ENCODE data around the gene CLASP2.

CLASP2 gene

GRCh38 chr3:33724256-33724655 lies 6.2 kb upstream of the CLASP2 start:
- TF ChIP-seq, protein P1, sequence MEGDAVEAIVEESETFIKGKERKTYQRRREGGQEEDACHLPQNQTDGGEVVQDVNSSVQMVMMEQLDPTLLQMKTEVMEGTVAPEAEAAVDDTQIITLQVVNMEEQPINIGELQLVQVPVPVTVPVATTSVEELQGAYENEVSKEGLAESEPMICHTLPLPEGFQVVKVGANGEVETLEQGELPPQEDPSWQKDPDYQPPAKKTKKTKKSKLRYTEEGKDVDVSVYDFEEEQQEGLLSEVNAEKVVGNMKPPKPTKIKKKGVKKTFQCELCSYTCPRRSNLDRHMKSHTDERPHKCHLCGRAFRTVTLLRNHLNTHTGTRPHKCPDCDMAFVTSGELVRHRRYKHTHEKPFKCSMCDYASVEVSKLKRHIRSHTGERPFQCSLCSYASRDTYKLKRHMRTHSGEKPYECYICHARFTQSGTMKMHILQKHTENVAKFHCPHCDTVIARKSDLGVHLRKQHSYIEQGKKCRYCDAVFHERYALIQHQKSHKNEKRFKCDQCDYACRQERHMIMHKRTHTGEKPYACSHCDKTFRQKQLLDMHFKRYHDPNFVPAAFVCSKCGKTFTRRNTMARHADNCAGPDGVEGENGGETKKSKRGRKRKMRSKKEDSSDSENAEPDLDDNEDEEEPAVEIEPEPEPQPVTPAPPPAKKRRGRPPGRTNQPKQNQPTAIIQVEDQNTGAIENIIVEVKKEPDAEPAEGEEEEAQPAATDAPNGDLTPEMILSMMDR (IDR thresholded peaks at IDR 0.05; ENCODE audit: low read depth, low read length): no peak
- Histone ChIP-seq H3K9me3 (no peaks in the 10 kb centered on the region), H3K36me3 (no peaks in the 10 kb centered on the region), H3K4me3 (ENCODE audit: low read depth, low read length) (no peak overlapping the region), H3K27me3 (no peaks in the 10 kb centered on the region), H3K4me1 (no peaks in the 10 kb centered on the region)
- no peak for DNase-seq

DNA sequence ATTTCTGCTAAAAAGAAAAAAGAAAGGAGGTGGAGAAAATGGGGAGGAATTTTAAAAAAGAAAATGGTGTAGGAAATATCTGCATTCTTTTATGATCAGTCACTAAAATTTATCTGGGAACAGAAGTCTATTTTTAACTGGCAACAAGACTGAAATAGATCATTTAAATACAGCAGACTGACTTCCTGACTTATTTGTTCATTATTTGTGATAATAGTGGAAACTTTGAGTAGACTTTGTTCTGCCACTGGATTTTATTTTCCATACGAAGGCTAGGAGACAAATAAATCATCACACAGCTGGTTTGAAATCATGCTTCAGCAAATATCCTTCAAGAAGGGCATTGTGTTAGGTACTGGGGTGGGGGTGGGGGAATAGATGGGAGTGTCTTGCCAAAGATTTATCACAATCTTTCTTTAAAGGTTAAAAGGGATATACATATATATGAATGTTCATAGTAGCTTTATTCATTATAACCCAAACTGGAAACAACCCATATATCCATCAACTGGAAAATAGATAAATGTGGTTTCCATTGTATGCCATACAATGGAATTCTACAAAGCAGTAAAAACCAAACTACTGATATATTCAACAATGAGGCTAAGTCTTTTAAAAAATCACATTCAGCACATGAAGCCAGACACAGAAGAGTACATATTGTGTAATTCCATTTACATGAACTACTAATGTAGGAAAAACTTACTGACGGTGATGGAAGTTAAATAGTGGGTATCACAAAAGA lies 4.7 kb upstream of the CLASP2 start:
- TF ChIP-seq, protein P1 (IDR thresholded peaks at IDR 0.05; ENCODE audit: low read depth, low read length): no peak
- Histone ChIP-seq H3K9me3 (no peaks in the 10 kb centered on the region), H3K4me1 (no peaks in the 10 kb centered on the region), H3K4me3 (ENCODE audit: low read depth, low read length) (no peak overlapping the region), H3K36me3 (no peaks in the 10 kb centered on the region), H3K27me3 (no peaks in the 10 kb centered on the region)
- no peak for DNase-seq

DNA sequence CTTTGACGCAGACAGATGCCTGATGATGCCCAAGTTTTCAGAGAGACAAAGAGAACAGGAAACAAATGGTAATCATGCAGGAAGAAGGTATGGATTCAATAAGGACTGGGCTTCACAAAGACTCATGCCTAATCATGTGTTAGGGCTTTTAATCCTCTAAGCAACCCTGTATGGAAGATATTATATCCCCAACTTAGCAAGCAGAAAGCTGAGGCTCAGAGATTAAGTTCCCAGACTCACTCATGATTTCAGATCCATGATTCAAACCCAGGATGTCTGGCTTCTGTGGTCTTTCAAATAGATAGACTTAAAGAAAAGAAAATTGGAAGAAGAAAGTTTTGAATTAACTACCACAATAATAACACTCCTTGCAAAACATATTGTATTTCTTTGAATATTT lies 4.1 kb upstream of the CLASP2 start:
- Histone ChIP-seq H3K4me3 (ENCODE audit: low read depth, low read length) (no peak overlapping the region), H3K27me3 (no peaks in the 10 kb centered on the region), H3K9me3 (no peaks in the 10 kb centered on the region), H3K36me3 (no peaks in the 10 kb centered on the region), H3K4me1 (no peaks in the 10 kb centered on the region)
- TF ChIP-seq, protein P1 (IDR thresholded peaks at IDR 0.05; ENCODE audit: low read depth, low read length): no peak
- no peak for DNase-seq

DNA sequence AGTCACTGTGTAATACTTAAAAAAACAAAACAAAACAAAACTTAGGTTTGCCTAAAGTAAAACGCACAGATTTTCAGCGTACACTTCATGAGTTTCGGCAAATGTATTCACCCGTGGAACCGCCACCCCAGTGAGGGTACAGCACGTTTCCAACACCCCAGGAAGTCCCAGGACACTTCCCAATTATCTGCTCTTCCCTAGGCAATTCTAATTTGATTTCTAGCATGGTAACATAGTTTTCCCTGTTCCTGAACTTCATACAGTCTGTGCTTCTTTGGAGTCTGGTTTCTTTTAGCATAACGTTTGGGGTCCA lies 497 bp upstream of the CLASP2 start:
- Histone ChIP-seq H3K9me3 (no peaks in the 10 kb centered on the region), H3K27me3 (no peaks in the 10 kb centered on the region), H3K36me3 (no peaks in the 10 kb centered on the region), H3K4me3 (ENCODE audit: low read depth, low read length) (peak overlapping the region; percentile 71), H3K4me1 (no peaks in the 10 kb centered on the region)
- DNase-seq: no peak
- TF ChIP-seq, protein P1 (IDR thresholded peaks at IDR 0.05; ENCODE audit: low read depth, low read length): no peak

- H3K4me3 ChIP-seq (ENCODE audit: low read depth, low read length): peak overlapping the region; percentile 71
- TF ChIP-seq, protein P1 (IDR thresholded peaks at IDR 0.05; ENCODE audit: low read depth, low read length): no peak
- peak; percentile 45 for DNase-seq
- no peaks in the 10 kb centered on the region for H3K27me3 ChIP-seq
- no peaks in the 10 kb centered on the region for H3K4me1 ChIP-seq
- no peaks in the 10 kb centered on the region for H3K9me3 ChIP-seq
- H3K36me3 ChIP-seq: no peaks in the 10 kb centered on the region
Measured at GRCh38 chr3:33717616-33717865, 513 bp downstream of the CLASP2 start.

GRCh38 chr3:33716227-33716626 lies 1.8 kb downstream of the CLASP2 start:
- Histone ChIP-seq H3K36me3 (no peaks in the 10 kb centered on the region), H3K4me1 (no peaks in the 10 kb centered on the region), H3K9me3 (no peaks in the 10 kb centered on the region), H3K27me3 (no peaks in the 10 kb centered on the region), H3K4me3 (ENCODE audit: low read depth, low read length) (no peak overlapping the region)
- TF ChIP-seq, protein P1 (IDR thresholded peaks at IDR 0.05; ENCODE audit: low read depth, low read length): no peak
- no peak for DNase-seq

All from BE2C (cell line).